Measurements from ENCODE around the gene ZFPL1.

- TF ChIP-seq EZH2 (IDR thresholded peaks at IDR 0.05), result no peak
- no peak for TF ChIP-seq POLR2AphosphoS5 (IDR thresholded peaks at IDR 0.05; ENCODE audit: borderline replicate concordance, low read depth, low read length)
- no peak for TF ChIP-seq FOXP2 (optimal IDR thresholded peaks at IDR 0.05; ENCODE audit: control extremely low read depth, extremely low read length, insufficient read depth)
Measured at GRCh38 chr11:65065851-65066250, 18.2 kb upstream of the ZFPL1 start.
